GM19043 (cell line): ENCODE data around the gene MZT2A.
A peak's percentile ranks its signal among the peaks of the same experiment; 100 is the strongest.
"Not testable (repeated sequence)": the region's sequence is repeated elsewhere in the genome, so short reads cannot be mapped to it uniquely, and the experiment has no call there.

Source experiments
- ATAC-seq: cut with Tn5 transposase; IDR thresholded peaks from one replicate; pipeline ENCODE4 v1.9.1; 2021; ENCODE audit warnings: low read depth; ENCODE audit not compliant: unreplicated experiment

The MZT2A gene

DNA sequence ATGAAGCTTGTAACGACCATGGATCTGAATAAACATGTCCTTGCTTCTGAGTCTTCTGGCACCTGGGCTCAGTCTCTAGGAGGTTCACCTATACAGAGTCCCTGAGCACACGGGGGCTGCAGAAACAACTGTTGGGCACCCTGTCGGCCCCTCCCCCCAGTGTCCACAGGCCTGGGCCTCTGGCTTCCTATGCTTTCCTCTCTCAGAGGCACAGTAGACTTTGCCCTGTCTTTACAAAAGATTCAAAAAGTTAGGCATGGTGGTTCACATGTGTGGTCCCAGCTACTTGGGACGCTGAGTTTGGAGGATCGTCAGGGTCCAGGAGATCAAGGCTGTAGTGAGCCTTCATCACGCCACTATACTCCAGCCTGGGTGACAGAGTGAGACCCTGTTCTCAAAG is 29.3 kb upstream of the MZT2A start:
- not testable (repeated sequence) for ATAC-seq

DNA sequence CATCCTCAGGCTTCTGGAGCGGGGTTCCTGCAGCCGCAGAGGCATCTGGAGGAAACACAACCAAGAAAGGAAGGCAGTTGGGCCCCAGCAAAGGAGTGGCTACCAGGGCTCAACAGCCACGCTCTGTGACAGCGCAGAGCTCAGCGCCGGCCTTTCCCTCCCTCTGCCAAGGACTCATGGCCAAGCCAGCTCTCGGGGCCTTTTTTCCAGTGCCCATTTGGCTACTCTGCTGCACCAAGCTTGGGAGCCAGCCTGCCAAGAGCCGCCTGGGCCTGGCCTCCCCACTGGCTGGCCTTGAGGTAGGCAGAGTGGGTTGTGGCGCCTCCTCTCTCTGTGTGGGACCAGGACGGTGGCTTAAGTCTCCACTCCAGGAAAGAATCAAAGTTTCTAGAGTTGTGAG is 28.3 kb upstream of the MZT2A start:
- no peak for ATAC-seq

DNA sequence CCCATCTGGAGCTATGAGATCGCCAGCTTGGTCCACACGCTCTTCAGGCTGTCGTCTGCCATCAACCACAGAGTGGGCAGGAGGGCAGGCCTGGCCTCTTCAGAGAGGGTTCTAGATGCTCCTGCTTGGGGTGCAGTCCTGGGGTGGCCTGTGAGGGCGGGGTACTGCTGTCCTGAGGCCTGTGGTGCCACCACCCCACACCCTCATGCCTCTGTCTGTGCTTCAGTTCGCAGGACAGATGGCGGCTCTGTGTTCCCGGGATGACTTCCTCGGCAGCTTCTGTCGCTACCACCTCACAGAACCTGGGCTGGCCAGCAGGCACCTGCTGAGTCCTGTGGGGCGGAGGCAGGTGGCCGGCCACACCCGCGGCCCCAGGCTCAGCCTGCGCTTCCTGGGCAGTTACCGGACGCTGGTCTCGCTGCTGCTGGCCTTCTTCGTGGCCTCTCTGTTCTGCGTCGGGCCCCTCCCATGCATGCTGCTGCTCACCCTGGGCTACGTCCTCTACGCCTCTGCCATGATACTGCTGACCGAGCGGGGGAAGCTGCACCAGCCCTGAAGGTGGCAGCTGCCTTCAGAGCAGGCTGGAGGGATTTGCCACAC is 27.8 kb upstream of the MZT2A start:
- not testable (repeated sequence) for ATAC-seq

DNA sequence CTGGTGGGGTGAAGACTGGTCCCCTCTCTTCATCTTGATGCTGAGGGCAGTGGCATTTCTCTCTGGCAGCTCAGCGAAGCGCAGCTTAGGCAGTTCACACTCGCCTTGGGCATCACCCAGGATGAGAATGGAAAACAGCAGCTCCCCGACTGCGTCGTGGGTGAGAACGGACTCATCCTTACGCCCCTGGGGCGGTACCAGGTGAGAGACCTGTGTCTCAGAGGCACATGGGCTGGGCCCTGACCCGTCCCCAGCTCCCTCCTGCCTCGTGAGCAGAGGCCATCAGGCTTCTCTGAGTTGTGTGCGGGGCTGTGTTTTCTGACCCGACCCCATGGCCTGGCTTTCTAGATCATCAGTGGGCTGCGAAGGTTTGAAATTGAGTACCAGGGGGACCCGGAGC is 27.3 kb upstream of the MZT2A start:
- ATAC-seq = no peak

DNA sequence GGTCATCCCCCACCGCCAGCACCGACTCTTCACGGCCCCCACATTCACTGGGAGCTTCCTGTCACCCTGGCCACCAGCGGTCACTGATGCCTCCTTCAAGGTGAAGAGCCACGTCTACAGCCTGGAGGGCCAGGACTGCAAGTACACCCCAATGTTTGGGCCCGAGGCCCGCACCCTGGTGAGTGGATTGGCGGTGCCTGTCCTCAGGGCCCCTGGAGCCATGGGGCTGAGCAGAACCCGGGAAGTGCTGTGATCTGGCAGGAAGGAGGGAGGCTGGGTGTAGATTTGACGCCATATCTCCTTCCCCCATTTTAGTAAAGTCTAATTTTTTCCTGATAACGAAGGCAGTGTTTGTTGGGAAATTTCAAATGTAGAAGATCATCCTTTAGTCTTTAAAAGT is 26.3 kb upstream of the MZT2A start:
- ATAC-seq = not testable (repeated sequence)

DNA sequence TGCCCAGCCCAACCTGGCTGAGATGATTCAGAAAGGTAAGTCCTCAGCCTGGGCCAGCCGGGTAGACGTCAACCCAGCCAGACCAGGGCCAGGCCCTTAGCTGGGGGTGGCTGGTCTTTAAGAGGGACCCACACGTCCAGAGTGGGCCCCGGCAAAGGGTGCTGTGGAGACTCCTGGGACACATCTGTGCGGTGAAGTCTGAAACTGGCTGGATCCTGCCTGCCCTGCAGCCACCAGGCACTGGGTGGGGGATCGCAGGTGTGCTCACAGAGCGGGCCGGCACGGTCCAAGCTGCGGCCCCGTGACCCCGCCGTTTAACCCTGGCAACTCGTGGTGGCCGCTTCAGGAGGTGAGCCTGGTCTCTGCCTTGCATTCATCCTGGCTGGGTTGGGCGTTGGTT is 25.7 kb upstream of the MZT2A start:
- not testable (repeated sequence) for ATAC-seq

DNA sequence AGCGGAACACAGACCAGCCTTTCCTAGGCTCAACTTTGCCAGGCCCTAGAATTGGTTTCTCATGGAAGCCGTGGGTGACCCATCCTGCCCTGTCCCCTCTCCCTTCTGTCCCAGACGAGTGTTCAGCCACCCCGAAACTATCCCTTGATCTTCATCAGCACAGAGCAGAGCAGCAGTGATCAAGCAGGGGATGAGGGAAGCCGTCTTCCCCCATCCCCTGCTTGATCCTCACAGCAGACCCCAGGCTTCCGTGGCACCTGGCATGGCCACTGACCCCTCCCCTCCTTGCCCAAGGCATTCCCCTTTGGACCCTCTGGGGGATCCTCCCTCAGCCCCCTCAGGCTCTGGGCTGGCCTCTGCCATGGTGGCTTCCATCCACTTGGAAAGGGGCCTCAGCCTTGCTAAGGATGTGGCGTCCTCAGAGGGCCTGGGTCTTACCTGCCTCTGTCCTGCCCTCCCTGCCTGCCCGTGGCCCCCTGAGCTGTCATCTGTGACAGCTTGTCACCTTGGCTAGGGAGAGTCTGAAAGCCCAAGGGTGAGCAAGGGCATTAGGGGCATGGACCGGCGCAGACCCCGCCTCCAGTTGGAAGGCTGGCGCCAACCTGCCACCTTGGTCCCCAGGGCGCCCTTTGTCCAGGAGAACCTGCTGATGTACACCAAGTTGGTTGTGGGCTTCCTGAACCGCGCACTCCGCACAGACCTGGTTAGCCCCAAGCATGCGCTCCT is 25.1 kb upstream of the MZT2A start:
- ATAC-seq = no peak

DNA sequence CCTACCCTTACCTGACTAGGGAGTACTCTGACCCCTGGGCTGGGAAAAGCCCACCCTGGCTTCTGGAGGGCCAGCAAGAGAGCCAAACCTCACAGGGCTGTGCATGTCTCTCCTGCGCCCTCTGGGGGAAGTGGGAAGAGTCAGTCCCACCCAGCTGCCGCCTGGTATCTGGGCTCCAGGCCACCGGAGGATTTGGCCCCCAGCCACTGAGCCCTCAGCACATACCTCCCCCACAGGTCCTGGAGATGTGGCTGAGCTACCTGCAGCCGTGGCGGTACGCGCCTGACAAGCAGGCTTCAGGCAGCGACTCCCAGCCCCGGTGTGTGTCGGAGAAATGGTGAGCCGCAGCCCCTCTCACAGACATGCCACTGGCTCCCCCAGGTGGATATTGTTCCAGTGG is 24.4 kb upstream of the MZT2A start:
- ATAC-seq = not testable (repeated sequence)

DNA sequence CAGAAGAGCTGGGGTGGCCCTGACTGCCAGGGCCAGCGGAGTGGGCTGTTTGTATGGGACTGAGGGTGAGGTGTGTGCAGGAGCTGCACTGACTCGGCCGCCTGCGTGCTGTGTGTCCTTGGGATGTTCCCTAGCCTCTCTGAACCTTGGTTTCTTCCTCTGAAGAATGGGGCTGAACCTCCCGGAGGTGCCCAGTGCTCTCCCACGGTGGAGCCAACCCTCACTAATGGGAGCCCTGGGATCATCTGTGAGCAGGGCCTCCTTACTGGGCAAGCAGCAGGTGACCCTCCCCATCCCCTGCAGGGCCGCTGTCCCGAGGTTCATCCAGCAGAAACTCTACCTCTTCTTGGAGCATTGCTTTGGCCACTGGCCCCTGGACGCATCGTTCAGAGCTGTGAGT is 23.8 kb upstream of the MZT2A start:
- ATAC-seq = no peak

DNA sequence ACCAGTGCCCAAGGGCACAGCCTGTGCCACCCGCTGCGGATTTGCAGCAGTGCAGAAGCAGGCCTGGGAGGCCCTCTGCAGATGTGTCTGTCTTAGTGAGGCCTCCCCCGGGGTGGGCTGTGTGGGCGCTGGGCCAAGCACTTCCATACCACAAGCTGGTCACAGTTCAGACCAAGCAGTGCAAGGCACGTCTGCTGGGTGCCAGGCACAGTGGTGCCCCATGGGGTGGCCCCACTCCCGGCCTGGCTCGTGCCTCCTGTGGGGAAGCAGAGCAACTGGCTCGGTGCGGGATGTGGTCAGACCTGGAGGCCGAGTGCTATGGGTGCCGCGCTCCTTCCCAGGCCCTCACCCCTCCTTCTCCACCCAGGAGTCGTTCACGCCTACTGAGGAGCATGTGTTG is 23.0 kb upstream of the MZT2A start:
- not testable (repeated sequence) for ATAC-seq

DNA sequence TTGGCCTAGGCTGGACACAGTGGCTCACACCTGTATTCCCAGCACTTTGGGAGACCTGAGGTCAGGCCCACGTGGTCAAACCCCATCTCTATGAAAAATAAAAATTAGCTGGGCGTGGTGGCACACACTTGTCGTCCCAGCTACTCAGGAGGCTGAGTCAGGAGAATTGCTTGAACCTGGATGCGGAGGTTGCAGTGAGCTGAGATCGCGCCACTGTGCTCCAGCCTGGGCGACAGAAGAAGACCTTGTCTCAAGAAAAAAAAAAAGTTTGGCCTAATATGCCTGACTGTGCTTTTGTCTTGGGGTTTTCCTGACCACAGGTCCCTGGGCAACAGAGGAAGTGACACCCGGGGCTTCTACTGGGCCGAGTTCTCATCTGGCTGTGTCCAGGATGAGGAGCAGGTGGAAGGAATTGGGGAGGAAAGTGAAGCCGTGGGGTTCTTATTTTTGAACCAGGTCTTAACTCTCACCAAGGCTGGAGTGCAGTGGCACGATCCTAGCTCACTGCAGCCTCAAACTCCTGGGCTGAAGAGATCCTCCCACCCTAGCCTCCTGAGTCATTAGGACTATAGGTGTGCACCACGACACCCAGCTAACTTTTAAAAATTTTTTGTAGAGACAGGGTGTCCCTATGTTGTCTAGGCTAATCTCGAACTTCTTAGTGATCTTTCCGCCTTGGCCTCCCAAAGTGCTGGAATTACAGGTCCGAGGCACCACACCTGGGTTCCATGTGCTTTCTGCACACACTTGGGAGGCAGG is 22.4 kb upstream of the MZT2A start:
- peak; percentile 79 for ATAC-seq

DNA sequence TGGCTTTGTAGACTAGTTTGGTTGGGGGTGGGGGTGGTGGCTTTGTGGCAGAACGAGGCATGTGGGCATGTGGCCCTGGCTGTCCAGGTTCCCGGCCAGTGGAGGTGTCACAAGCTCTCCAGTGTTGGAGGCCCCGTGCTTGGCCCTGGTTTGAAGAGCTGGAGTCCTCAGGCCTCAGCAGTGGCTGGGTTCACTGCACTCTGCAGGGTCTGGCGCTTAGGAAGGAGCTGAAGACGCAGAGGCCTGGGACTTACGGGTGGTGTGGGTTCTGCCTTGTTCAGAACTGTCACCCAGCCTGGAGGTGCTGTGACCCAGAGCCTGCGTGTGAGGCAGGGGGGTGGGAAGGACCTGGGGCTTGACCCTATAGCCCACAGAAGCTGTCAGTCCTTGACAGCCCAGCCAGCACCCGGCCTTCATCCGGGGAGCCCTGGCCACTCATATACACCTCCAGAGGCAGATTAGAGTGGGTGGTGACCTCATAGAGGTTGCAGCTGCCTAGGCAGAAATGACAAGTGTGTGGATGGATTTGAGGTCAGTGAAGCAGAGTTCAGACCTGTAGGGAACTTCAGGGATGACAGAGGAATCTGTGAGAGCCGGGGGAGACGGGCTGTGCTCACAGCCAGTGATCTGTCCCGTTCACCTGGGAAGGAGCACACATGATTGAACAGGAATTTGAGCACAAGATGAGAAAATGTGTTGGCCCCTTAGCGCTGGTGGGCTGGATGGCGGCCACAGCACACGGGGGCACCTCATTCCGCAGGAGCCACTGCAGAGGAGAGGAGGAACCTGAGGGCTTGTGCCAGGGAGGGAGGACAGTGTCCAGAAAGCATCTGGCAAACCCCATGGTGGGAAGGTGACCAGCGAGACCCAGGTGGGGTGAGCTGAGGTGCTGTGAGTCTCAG is 20.0 kb upstream of the MZT2A start:
- not testable (repeated sequence) for ATAC-seq

DNA sequence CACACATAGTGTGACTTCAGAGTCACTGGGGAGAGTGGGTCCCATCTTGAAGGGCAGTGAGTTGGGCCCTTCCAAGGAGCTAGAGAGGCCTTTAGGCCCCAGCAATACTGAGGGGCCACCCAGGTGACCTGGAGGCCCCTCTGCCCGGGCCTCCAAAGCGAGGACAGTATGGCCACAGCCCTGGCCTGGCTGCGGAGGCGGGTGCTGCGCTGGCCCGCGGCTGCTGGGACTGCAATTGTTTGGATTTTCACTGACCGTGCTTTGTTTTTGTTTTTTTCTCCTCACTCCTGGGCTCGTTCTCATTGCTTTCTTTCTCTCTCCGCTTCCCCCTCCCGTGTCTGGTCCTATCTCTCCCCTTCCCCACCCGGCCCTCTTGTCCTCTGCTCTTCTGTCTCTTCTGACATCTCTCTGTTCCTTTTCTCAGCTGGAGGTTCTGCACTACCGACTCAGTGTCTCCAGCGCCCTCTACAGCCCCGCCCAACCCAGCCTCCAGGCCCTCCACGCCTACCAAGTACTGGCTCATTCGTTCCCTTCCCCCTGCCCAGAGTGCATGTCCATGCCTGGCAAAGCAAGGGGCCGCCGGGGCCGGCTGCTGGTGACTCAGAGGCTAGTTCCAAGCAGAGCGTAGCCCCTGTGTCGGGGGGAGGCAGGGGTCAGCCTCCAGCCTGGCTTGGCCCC is 19.2 kb upstream of the MZT2A start:
- not testable (repeated sequence) for ATAC-seq

DNA sequence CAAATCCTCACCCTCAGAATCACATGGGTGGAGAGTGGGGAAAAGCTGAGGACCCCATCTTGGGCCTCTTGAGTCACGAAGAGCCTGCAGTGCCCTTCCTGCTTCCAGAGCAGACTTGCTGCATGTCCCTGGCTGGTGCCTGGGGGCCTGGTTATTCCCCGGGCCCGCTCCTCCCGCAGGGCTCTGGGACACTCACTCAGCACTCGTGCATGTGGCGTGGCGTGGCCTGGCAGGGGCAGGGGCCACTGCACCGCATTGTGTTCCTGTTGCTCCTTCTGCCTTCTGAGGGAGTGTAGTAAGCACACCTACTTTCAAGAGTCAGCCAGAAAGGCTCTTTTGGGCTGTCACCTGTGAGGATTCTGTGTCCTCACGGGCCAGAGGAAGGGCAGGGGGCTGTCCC is 17.4 kb upstream of the MZT2A start:
- no peak for ATAC-seq

DNA sequence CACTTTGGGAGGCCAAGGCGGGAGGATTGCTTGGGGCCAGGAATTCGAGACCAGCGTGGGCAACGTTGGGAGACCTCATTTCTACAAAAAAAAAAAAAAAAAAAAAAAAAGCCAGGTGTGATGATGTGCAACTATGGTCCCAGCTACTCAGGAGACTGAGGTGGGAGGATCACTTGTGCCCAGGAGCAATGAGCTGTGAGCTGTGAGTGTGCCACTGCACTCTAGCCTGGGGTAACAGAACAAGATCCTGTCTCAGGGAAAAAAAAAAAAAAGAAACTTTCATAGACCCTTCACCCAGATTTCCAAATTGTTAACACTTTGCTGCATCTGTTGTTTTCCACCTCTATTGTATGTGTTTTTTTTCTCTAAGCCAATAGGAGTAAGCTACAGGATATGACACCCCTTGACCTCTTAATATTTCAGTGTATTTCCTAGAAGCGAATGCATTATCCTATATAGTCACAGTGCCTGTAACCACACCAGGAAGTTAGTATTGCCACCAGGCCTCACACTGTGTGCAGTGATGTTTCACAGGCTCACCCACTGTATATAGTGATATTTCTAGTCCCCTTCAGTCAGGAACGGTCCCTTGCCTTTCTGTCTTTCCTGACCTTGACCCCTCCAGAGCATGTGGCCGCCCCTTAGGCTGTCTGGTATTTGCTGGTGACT is 12.0 kb upstream of the MZT2A start:
- not testable (repeated sequence) for ATAC-seq

DNA sequence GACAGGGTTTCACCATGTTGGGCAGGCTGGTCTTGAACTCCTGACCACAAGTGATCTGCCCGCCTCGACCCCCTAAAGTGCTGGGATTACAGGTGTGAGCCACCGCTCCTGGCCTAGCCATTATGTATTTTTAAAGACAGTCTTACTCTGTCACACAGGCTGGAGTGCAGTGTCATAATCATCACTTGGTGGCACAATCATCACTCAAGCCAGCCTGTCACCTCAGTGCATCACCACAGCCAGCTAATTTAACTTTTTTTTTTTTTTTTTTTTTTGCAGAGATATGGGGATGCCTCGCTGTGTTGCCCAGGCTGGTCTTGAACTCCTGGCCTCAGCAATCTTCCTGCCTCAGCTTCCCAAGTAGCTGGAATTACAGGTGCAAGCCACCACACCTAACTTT is 11.4 kb upstream of the MZT2A start:
- not testable (repeated sequence) for ATAC-seq

DNA sequence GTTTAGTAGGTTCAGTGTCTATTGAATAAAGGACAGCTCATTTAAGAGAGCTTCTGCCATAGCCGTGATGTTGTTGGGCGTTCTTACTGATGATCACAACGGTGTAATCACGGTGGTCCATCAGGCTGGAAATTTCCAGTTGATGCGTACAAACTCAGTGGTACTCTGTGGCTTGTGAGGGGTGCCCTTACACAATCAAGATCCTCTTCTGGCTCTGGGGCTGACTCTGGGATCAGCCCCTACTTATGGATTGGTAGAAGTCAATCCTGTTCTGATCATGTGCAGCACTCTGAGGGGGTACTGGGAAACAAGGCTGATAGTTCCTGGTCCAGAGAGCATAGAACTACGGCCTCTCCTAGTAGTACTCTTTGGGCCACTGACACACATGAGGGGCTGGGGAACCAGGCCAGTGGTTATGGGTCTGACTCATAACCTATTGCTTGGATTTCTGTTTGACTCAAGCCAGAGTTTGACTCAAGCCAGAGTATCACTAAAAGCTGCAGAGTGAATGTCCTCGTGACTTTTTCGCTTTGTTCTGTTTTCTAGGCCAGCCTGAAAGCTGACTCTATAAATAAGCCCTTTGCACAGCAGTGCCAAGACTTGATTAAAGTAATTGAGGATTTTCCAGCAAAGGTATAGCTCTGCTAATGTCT is 6.2 kb upstream of the MZT2A start:
- ATAC-seq = peak; percentile 87

DNA sequence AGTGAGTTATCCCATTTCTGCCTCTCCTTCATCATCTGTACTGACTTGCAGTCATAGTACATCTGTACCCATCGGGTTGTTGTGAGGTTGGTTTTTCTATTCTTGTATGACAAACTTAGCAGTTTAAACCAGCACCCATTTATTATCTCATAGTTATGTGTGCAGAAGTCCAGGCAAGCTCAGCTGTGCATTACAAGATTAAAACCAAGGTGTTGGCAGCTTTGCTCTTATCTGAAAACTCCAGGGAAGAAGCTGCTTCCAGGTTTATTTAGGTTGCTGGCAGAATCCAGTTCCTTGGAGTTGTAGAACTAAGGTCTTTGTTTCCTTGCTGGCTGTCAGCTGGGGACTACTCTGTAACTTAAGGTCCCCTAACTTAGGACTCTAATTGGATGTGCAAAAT is 3.3 kb upstream of the MZT2A start:
- ATAC-seq = not testable (repeated sequence)
